Activated CD4-positive, alpha-beta T cell treated with anti-CD3 and anti-CD28 coated beads, Interleukin-2, Interleukin-6, amounts not matched to agents 100 ng/mL and 50 ng/mL, durations not matched to agents 16 hours and 8 hours (primary cell): Measurements from ENCODE around the gene CP.
"Not testable (repeated sequence)": the region's sequence is repeated elsewhere in the genome, so short reads cannot be mapped to it uniquely, and the experiment has no call there.

ENCODE experiments used
- DNase-seq: peaks from one replicate; pipeline ENCODE4 v3.0.0-alpha.2; 2020

The CP gene

DNA sequence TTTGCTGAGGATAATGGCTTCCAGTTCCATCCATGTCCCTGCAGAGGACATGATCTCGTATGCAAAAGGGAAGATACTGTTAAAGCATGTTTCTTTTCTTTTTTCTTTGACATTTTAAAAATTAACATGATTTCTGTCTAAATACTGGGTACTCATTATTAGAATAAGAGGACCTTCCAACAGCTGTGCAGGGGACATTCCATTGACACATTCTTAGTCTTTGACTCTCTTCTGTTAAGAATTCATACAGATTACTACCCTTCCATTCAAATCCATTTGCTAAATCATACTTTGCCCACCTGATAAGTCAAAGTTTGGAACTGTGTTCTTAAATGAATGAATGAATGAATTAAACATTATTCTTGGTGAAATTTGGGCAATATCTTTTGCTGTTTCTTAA is 5.1 kb upstream of the CP start:
- no peak for DNase-seq

DNA sequence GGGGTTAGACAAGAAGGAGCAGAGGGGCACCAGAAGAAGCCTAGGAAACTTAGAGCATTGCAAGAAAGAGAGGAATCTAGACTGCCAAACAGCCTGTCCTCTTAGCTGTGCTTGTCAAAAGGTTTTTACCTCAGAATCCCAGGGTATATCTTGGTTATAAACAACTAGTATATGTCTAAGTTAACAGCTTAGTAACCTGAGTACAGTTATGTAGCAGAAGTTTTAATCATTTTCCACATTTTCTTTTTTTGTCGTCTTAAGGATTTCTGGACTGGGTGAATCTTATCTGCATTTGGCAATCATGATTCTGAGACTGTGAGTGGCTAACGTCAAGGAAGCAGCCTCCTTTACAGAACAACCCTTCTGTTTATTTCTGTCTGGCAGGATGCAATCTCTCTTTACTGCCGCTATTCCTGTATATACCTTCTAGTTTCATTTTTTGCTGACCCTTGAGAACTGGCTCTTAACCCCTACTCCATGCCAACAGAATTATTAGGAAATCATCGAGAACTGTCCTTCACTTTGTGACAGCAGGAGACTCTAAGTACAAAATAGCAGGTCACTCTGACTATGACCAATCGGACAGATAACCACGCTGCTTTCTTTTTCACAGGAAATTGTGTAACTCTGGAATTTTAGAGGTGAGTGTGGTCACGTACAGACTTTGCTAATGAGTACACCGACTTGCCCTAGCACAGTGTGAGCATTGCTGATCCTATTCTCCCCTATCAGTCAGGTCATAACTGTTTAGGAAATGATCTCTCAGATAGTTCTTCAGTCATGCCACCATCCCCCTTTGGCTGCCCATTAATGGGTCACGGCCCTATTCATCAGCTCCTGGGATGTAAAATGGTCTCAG is 3.3 kb upstream of the CP start:
- DNase-seq, result peak; percentile 89

DNA sequence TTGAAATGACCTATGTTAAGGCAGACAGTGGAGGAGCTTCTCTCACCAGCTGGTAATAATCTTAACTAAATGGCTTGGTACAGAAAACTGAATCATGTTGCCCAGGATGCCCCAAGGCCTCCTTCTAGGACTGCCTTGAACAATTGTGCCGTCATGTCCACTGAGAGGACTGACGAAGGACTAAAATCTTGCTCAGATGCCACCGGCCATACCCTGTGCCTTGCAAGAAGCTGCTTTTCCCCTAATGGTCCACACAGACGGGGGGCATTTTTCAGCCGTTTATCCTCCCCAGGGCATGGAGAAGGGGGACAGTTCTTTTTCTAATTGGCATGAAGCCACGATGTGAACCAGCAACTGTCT is 1.8 kb upstream of the CP start:
- no peak for DNase-seq

DNA sequence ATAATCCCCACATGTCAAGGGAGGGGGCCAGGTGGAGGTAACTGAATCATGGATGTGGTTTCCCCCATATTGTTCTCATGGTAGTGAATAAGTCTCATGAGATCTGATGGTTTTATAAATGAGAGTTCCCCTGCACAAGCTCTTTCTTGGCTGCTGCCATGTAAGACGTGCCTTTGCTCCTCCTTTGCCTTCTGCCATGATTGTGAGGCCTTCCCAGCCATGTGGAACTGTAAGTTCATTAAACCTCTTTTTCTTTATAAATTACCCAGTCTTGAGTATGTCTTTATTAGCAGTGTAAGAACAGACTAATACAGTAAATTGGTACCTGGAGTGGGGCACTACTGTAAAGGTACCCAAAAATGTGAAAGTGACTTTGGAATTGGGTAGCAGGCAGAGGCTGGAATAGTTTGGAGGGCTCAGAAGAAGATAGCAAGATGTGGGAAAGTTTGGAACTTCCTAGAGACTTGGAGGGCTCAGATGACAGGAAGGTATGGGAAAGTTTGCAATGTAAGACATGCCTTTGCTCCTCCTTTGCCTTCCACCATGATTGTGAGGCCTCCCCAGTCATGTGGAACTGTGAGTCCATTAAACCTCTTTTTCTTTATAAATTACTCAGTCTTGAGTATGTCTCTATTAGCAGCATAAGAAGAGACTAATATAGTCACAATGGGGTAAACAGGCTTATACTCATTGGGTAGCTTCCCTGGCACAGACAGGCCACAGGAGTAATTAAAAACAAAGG is 2.1 kb downstream of the CP start:
- not testable (repeated sequence) for DNase-seq

DNA sequence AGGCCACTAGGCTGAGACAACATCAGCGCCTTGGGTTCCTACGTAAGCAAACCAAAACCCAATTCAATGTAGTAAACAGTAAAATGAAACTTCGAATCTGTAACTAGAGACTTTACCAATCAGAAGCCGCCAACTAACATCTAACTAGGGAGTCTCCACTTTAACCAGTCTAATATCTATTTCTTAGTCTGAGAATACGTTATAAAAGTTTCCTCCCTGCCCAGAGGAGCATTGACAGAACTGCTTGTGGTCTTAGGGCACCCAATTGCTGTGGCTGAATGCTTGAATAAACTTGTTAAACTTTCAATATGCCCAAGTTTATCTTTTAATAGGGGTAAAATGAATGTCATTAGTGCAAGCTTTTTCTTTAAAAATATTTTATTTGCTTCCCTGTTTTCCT is 4.3 kb downstream of the CP start:
- DNase-seq, result no peak

DNA sequence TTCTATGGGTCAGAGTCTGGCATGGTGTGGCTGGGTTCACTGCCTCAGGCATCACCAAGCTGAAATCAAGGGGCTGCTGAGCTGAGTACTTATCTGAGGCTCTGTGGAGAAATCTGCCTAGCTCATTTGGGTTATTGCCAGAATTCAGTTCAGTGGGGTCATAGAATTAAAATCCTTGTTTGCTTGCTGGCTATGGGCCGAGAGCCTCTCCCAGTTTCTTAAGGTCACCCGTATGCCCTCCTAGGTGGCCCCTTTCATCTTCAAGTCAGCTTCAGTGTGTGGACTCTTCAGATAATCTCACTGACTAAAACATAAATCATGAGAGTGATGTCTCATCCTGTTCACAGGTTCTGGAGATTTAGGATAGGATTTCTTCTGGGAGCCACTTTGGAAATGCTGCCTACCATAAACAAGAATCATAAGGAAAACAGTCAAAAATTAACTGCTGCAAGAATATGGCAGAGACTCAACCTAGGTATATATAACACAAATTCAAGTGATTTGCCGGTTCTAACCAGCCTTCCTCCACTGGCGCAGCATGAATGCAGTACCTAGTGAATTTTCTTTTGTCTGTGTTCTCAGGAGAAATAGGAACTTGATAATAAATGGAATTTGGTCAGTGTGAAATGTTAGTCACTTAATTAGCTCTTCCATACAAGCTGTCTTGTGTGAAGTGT is 5.3 kb downstream of the CP start:
- DNase-seq, result no peak

DNA sequence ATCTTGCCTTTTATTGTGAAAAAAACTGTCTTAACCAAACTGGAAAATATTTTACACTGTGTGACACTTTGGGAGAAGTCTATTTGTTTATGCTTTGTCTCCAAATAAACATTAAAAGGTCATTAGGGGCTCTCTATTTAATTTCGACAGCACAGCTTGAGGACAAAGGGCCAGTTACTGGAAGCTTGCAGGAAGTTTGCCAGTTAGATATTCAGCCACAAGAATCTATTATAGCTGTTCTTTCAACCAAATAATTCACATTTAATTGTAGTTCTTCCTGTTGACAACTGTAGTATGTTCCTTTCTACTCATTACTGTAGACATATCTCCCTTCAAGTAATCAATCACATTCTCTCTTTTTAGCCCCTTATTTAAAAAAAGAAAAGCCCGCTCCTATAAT is 6.1 kb downstream of the CP start:
- DNase-seq, result no peak

DNA sequence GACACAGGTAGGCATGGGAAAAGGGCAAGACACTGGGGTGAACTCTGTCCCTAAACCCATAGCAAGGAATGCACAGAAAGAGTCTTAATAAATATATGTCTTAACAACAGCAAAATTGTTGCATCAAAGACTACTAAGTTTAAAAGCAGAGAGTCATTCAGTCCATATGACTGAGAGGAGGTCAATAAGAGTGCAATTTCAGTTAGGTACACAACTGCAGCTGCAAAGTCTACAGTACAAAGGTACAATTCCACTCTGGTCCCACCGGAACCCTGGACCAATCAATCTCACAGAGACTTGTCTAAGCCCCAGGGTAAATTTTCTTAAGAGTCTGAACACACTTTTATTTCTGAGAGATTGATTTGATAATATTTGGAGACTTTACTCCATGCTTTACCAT is 6.9 kb downstream of the CP start:
- no peak for DNase-seq

DNA sequence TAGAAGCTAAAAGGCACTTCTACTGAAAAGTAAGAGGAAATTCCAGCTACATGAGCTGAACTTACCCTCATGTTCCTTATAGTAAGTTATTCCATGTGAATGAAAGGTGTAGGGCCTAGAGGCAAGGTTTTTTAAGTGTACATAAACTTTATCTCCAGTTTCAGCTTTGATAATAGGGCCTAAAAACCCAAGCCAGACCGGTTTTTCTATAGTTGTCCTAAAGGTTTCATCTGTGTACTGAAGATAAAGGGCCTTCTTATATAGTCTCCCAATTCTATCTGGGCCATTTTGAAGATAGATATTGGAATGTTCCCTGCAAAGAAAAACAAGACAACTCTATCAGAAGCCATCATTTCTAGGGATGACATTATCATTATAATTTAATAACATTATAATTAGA is 9.2 kb downstream of the CP start:
- no peak for DNase-seq

DNA sequence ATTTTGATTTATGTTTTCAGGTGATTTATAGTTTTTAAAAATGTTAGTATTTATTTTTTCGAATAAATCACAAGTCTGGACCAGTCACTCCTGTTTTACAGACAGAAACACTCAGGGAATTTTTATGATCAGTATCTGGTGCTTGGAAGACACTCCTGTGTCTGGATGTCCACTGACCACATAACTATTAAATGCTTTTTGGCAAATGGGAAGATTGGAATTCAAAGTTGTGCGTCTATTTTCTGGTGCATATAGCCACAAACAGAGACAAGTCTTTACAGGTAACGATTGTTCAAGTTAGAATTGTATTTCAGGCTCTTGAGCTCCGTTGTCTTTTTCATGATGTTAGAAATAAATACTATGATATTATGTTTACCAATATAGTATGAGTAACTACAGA is 12.2 kb downstream of the CP start:
- no peak for DNase-seq

DNA sequence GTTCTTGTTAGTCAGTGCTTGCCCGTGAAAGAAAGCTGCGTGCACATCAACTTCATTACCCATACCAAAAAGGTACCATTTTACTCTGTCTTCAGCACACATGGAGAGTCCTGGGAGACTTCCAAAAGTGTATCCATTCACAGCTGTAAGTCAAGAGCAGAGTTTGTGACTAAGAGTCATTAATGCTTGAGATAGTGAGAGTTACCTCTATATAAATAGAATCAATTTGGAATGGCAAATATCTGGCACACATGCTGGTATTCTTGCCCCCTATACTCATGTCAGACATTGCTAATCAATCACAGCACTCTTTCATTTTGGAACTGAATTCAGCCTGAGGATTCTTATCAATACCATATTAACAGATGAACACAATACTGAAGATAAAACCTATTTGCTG is 14.2 kb downstream of the CP start:
- no peak for DNase-seq

DNA sequence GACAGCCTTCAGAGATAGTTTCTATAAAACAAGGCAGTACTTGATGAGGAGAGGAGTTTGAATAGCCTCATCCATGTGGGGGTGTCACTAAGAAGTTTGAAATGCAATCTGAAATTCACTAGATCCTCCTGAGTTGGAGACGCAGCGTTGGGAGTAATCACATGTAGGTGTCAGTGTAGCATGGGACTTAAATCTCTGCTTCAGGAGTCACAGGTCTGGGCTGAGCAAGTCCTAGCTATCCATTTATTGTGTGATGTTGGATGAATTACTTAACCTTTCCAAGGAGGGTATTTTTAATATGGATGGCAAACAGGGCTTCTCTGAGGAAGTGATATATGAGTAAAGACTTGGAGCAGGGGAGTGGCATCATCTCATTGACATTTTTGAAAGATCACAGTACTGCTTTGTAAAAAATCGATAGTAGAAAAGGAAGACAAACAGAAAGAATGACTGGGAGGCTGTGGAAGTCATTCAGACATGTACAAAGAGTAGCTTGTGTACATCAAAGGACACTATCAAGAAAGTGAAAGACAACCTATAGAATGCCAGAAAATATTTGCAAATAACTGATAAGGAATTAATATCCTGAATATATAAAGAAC is 17.1 kb downstream of the CP start:
- no peak for DNase-seq

DNA sequence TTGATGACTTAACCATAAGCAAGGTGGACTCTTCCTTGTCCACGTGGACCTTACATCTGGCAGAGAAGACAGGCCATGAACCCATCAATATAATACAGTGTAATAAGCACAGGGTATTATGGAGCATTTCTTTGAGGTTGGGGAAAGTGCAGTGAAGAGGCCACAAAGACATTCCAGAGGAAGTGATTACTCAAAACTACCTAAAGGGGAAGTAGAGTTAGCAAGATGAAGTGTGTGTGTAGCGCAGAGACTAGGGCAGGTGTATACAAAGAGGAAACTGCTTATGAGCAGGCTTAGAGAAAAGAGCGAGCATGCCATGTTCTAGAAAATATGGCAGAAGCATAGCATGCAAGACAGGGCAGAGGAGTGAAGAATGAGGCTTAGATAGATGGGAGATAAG is 17.9 kb downstream of the CP start:
- peak; percentile 69 for DNase-seq

DNA sequence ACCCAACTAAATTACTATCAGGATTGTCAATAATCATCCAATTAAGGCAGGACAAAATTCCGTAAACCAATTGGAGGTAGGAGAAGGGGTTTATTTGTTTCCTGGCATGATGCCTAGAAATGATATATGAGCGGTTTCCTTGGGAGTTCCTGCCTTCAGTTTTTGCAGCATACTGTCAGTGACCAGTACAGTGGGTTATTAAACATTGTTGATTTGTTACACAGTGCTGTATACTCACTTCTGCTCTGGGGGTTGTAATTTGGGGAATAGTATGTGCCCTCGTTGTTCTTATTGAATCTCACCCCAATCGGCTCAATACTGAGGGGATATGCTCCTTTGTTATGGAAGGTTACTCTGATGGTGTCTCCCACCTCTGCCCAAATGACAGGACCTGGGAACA is 22.2 kb downstream of the CP start:
- no peak for DNase-seq

DNA sequence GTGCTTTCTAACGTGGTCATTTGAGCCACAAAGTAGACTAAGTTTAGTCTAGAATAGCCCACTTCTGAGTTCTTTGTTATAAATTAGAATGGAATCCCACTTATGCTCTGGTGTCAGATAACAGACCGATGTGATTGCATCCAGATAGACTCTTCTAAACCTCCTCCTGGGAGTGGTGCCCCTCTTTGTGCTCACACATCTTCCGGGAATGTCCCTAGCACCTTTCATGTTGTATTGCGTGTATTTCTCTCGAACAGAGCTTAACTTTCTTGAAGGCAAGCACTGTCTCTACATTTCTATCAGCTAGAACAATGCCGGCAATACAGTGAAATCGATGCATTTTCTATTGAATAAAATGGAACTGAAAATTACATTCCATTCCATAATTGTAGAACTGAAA is 23.0 kb downstream of the CP start:
- DNase-seq, result no peak

DNA sequence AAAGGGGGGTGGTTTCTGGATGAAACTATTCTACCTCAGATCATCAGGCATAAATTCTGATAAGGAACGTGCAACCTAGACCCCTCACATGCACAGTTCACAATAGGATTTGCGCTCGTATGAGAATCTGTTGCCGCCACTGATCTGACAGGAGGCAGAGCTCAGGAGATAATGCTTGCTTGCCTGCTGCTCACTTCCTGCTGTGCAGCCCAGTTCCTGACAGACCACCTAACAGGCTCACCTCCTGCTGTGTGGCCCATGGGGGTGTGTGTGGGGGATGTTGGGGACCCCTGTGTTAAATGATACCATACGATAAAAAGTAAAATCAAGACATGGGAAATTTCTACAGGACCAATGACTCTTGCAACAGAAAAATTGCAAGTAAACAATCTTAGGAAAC is 24.0 kb downstream of the CP start:
- DNase-seq, result no peak

DNA sequence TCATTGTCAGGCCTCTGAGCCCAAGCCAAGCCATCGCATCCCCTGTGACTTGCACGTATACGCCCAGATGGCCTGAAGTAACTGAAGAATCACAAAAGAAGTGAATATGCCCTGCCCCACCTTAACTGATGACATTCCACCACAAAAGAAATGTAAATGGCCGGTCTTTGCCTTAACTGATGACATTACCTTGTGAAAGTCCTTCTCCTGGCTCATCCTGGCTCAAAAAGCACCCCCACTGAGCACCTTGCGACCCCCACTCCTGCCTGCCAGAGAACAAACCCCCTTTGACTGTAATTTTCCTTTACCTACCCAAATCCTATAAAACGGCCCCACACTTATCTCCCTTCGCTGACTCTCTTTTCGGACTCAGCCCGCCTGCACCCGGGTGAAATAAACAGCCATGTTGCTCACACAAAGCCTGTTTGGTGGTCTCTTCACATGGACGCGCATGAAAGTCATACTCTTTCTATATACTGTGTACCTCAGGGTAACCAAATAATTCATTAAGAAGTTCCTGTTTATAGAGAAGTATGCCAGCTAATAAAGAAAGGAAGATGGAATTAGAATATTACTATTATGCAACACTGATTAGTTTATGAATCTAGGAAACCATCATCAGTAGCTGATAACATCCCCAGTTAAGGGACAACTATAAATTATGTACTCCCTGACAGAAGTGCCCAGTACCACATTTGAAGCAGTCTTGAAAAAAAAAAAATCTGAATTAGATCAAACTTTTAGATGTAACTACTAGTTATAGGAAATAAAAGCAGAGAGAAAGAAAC is 24.6 kb downstream of the CP start:
- DNase-seq, result not testable (repeated sequence)

DNA sequence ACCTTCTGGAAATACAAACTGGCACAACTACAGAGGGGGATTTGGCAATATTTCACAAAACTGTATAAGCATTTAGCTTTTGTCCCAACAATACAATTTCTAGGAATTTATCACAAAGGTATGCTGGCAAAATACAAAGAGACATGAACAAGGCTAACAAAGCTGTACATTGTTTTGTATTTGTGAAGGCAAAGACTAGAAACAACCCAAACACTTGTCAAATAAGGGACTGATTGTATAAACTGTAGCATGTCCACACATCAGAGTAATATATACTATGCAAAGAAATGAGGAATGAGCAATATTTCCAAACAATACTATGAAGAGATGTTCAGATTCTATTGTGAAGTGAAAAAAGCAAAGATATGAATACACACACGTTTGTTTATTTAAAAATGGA is 26.4 kb downstream of the CP start:
- no peak for DNase-seq

DNA sequence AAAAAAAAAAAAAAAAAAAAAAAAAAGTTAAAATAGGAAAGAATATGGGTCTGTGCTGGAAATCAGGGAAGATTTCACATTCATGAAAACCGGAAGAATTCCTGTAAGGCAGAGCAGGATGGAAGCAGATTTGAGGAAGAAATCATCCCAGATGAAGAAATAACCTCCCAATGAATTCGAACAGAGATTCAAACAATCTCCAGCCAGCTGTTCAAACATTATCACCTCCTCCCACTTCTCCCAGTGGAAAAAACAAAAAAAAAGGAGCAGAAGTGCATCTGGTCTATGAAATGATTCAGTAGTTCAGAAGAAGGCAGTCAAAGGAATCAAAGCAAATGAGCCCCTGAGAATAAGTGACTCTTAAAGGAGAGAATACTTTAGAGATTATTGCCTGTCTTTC is 33.1 kb downstream of the CP start:
- DNase-seq, result no peak

DNA sequence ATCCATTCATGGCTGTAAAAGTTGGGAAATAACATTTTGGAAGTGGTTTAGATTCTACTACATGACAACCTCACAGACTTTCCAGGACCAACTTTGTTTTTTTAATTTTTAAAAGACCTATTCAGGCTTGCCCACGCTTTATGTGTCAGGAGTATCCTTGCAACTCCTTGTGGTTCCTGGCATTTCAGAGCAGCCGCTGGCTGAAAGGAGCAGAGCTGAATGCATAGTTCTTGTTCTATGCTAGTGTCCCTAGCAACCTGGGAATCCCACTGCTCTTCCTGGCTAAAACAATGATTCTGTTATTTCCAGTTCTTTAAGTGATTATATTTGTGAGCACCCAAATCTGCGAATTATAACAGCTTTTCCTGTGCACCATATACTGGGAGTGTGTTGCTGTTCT is 34.9 kb downstream of the CP start:
- no peak for DNase-seq

DNA sequence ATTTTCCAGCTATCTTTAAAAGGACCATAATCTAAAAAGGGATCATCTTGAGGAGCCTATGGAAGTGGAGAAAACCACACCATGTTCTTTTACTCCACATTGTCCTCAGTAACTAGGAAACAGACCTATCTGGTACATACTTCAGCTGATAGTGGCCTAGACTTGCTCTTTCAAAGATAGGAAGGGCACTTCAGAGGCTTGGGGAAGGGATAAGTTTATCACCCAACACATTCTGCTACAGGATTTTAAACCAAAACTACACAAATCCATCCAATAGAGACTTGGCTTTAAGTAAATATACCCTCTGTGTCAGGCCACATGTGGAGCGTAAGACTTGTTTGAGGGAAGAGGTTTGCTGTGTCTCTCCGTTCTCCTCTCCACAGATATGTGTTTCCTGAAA is 35.4 kb downstream of the CP start:
- DNase-seq, result no peak

DNA sequence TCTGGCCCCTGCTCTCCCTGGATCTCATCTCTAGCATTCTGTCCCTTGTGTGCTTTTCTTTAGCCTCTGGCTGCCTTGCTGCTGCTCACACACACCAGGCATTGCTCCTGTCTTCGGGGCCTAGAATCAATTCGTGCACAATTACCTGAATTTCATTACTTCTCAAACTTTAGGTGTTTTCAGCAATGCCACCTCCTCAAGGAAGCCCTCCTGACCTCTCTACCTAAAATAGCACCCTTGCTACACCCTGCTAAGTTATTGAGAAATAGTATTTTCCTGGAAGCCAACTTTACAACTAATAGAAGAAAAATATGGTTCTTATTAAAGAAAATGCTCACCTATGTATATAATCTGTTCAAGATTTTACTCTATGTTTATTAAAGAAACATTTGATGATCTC is 40.4 kb downstream of the CP start:
- DNase-seq, result no peak

DNA sequence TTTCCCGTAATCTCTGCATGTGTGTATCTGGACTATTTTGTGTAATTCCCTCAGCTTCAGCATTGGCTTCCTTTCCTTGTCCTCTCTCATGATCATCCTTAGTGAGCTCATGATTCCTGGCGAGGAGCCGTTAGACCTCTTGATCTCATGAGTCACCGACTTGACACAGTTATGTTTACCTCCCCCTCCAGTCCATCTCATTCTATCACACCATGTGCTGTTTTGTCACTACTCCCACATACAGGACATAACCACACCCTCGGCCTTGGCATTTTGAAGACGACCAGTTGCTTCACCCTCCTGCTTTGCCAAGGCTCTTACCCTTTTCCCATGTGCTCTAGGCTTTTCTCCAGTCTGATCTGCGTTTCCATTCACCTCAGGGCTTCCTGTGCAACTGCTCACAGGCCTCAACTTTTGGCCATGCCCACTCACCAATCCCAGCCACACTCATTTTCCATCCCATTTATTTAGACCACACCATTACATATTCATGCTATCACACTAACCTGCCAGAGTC is 41.5 kb downstream of the CP start:
- no peak for DNase-seq
